IPS DF 19.7 (cell line): Measurements from ENCODE around the gene TRAPPC8.
"Not testable (repeated sequence)": the region's sequence is repeated elsewhere in the genome, so short reads cannot be mapped to it uniquely, and the experiment has no call there.

Experiments used
- DNase-seq: peaks from one replicate; pipeline ENCODE4 v3.0.0-alpha.2; 2013; ENCODE audit warnings: low read depth, low spot score

Gene TRAPPC8

DNA sequence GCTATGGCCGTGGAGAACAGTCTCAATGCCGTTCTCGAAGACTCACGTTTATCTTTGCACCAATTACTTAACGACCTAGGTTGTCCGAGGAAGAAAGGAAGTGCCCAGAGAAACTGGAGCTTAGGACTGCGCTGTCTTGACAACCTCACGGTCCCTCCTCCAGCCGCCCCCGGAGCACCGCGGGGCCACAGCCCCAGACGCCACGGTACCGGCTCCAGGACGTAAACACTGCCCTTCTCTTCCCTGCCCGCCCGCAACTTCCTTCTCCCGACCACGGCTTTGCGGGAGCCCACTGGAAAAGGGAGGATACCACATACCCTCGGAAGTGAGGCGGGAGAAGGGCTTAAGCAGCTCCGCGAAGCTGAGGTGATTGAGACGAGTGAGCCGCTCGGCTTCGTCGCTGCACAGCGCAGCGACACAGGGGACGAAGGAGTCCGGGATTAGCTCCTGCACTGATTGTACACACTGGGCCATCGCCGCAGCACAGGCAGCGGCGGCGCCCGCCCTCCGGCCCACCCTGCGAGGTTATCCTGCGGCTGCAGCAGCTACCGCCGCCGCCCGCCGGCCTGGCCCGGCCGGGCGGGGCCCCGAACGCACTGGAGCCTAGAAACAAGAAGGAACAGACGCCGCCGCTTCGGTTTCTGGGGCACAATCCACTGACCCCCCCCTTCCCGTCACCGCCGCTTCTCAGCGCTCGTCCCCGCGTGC, 483 bp downstream of the TRAPPC8 start:
- no peak for DNase-seq

DNA sequence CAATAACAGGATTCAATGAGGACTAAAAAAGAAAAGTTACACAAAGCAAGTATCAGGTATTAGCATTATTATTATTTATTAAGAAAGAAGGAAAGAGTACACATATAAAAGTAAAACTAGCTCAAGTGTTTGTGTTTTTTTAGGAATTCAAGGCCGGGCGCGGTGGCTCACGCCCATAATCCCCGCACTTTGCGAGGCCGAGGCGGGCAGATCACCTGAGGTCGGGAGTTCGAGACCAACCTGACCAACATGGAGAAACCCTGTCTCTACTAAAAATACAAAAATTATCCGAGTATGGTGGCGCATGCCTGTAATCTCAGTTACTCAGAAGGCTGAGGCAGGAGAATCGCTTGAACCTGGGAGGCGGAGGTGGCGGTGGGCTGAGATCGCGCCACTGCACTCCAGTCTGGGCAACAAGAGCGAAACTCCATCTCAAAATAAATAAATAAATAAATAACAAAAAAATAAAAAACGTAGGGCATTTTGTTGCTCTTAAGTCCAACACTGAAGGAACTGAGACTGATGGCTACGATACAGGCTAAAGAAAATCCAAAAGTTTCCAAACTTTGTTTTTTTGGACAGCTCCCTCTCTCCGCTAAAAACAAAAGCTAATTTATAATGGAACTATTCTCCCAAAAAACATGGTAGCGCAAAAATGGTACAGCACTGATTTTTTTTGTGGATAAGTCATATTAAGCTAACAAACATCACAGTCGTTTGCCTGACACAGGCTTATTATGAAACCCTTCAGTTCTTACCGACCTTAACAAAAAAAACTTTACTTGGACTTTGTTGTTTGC, 1.7 kb downstream of the TRAPPC8 start:
- DNase-seq, result no peak

DNA sequence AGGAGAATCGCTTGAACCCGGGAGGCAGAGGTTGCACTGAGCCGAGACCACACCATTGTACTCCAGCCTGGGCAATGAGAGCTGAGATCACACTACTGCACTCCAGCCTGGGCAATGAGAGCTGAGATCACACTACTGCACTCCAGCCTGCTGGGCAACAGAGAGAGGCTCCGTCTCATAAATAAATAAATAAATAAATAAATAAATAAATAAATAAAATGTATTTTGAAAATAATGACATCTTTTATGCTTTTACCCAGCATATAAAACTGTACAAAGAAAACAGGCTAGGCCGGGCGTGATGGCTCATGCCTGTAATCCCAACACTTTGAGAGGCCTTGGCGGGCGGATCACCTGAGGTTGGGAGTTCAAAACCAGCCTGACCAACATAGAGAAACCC, 8.2 kb downstream of the TRAPPC8 start:
- not testable (repeated sequence) for DNase-seq

DNA sequence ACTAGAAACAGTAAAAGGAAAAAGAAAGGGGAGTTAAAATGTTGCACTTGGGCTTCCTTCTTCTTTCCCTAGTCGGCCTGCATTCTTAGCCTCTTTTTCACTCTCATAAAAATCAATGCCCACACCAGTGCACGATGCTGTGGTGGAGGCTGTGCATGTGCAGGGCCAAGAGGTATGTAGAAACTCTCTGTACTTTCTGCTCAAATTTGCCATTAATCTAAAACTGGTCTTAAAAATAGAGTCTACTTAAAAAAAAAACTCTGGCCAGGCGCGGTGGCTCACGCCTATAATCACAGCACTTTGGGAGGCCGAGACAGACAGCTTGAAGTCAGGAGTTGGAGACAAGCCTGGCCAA, 11.1 kb downstream of the TRAPPC8 start:
- no peak for DNase-seq

DNA sequence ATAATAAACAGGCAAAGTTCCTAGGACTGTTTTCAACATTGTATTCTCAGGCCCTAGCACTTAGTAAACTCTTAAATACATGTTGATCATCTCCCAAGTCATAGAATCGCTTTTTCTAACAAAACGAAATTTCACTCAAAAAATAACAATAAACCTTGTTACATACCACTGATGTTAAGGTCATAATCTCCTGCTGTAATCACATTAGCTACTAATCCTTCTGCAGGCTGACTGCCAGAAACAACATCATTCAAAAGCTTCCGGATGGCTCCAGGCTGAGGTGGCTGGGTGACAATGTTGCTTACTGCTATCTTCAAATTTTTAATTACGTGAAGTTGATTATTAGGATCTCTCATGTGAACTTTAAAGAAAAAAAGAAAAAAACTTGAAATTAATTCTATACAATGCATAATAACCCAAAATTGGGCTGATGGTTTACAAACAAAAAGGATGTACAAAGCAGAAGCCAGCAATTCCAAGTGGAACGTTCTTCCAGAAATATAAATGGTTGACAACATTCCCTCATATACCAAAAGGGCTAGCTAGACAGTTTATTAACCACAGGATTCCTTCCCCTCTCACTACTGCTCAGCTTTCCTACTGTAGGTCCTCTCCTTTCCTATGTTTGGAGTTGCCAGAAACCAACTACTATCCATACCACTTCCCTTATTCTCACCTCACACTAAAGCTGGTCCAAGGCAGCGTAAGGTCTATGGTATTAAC, 11.6 kb downstream of the TRAPPC8 start:
- DNase-seq, result no peak

DNA sequence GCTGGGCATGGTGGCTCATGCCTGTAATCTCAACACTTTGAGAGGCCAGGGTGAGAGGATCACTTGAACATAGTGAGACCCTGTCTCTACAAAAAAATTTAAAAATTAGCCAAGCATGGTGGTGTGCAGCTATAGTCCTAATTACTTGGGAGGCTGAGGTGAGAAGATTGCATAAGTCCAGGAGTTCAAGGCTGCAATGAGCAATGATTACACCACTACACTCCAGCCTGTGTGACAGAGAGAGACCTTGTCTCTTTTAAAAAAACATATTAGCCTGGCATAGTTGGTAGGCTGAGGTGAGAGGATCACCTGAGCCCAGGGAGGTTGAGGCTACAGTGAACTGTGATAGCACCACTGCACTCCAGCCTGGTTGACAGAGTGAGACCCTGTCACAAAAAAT, 13.7 kb downstream of the TRAPPC8 start:
- DNase-seq, result no peak

DNA sequence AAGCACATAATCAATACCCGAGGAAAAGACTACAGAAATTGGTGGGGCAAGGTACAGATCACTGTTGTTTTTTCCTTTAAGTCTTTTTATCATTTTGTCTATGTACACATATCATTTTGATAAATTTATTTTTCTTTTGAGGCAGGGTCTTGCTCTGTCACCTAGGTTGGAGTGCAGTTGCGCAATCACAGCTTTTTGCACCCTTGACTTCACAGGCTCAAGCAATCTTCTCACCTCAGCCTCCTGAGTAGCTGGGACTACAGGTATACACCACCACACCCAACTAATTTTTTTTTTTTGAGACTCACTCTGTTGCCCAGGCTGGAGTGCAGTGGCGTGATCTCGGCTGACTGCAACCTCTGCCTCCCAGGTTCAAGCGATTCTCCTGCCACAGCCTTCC, 15.9 kb downstream of the TRAPPC8 start:
- not testable (repeated sequence) for DNase-seq

DNA sequence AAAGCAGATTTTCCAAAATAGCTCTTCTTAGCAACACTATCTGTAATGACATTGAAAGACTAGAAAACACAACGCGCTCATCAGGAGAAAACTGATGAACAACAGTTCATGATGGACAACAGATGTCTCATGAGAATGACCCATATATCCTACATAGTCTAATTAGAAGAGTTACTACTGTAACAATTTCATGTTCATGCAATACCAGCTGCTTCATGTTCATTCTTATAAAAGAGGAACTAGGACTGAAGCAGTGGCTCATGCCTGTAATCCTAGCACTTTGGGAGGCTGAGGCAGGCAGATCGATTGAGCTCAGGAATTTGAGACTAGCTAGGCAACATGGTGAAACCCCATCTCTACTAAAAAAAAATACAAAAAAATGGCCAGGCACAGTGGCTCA, 22.7 kb downstream of the TRAPPC8 start:
- DNase-seq, result no peak

DNA sequence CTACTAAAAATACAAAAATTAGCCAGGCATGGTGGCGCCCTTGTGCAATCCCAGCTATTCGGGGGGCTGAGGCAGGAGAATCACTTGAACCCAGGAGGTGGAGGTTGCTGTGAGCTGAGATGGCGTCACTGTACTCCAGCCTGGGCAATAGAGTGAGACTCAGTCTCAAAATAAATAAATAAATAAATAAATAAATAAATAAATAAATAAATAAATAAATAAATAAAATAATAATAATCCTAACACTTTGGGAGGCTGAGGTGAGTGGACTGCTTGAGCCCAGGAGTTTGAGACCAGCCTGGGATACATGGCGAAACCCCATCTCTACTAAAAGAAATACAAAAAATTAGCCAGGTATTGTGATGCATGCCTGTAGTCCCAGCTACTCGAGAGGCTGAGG, 23.6 kb downstream of the TRAPPC8 start:
- not testable (repeated sequence) for DNase-seq

DNA sequence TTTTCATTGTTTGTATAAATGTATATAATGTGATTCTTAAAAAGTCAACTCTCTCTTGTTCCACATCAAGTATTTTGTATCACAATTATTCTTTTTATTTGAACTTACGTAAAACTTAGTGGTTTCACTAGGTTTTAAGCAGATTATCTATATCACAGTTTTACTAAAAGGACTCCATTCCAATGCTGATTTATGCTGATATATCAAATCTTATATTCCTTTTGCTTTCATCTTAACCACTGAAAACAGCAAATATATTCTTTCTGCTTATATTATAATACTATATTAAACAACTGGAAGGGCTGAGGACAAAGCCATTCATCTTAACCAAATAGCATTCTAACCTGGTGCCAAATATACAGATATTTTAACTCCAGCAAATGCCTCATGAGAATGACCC, 24.2 kb downstream of the TRAPPC8 start:
- no peak for DNase-seq

DNA sequence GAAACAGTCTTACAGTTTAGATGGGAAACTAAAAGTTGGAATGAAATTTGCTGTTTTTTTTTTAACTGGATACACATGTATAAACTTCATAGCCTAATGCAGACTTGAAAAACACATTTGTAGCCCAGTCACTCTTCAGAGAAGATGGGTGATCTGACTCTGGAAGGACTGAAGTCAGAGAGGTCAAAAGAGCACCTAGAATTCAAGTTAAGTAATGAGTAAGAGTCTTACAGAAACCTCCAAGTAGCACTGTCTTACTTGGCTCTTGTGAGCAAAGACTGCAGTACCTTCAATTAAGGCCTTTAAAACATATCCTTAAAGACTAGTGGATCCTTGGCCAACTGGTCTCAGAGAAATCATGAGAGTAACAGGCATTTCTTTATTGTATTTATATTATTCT, 41.9 kb downstream of the TRAPPC8 start:
- DNase-seq, result no peak

DNA sequence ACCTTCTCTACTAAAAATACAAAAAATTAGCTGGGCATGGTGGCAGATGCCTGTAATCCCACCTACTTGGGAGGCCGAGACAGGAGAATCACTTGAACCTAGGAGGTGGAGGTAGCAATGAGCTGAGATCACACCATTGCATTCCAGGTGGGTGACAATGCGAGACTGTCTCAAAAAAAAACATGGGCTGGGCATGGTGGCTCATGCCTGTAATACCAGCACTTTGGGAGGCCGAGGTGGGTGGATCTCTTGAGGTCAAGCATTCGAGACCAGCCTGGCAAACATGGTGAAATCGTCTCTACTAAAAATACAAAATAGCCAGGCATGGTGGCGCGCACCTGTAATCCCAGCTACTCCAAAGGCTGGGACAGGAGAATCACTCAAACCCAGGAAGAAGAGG, 43.2 kb downstream of the TRAPPC8 start:
- DNase-seq, result not testable (repeated sequence)

DNA sequence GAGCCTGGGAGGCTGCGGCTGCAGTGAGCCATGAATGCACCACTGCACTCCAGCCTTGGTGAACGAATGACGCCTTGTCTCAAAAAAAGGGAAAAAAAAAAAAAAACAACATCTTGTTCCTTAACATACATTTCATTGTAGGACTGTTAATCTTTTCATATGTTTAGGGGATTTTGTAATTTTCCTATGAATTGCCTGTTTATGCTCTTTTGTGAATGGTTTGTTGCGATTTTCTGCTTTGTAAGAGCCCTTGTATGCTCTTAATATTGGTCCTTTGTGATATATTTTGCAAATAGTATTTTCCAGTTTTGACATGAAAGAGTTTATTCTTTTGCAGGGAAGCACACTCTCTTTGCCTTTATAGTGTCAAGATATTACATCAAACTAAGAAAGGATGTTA, 50.0 kb downstream of the TRAPPC8 start:
- no peak for DNase-seq

DNA sequence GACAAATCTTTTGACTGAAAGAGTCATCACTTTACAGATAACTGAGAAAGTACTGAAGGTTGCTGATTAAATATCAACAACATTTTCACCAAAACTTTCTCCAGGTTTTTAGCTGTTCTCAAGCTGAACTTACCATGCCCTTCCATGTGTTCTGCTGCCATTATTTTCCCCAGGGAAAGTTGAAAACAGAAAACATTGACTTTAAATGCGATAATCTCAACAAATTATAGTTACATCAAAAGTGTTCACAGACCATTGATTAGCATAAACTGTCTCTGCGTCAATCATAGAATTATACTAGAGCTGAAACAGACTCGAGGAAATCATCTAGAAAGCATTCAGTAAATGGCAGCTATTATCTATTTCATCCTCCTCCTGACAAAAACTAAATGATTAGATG, 51.4 kb downstream of the TRAPPC8 start:
- DNase-seq, result no peak

DNA sequence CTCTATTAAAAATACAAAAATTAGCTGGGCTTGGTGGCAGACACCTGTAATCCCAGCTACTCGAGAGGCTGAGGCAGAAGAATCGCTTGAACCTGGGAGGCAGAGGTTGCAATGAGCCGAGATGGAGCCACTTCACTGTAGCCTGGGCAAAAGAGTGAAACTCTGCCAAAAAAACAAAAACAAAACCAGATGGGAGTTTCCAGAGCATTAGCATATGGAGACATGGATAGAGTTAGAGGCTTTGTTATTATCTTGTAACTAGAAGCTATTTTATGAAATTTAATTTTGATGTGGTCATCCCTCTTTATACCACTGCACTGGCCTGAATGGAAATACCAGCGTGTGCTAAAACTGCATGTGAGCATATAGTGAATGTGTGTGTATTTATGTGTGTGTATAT, 58.9 kb downstream of the TRAPPC8 start:
- DNase-seq, result no peak

DNA sequence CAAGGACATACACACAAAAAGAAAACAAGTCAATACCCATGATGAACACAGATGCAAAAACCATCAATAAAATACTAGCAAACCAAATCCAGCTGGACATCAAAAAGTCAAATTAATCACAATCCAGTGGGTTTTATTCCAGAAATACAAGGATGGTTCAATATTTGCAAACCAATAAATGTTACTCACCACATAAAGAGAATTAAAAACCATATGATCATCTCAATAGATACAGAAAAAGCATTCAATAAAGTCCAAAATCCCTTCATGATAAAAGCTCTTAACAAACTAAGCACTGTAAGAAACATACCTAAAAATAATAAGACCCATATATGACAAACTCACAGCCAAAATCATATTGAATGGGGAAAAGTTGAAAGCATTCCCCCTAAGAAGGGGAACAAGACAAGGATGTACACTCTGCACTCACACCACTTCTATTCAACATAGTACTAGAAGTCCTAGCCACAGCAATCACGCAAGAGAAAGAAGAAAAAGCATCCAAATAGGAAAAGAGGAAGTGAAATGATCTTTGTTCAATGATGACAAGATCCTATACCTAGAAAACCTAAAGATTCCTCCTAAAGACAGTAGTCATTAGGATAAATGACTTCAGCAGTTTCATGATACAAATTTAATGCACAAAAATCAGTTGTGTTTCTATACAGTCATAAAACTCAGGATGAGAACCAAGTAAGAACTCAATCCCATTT, 62.6 kb downstream of the TRAPPC8 start:
- no peak for DNase-seq

DNA sequence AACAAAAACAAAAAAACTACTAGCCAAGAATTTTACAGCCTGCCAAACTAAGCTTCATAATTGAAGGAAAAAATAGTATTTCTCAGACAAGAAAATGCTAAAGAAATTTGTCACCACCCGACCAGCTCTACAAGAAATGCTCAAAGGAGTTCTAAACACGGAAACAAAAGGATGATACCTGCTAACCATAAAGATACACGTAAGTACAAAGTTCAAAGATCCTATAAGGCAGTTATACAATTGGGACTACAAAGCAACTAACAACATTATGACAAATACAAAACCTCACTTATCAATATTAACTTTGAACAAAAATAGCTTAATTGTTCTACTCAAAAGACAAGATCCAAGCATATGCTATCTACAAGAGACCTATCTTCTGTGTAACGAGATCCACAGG, 64.6 kb downstream of the TRAPPC8 start:
- no peak for DNase-seq

DNA sequence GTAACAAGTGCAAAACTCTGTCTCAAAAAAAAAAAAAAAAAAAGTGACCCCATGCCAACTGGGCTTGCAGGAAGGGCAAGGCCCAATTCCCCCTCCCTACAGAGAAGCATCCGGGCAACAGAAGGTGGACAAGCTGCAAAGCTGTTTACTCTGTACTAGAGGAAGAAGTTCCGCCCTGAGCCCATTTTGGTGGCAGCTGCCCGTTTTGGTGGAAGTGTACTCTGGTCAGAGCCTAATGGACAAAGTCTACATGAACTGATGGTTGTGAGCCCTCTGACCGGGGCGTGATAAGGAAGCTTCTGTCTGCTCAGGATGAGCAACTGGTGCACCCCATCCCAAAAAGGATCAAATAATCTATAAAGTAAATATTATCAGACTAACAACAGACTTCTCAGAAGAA, 65.0 kb downstream of the TRAPPC8 start:
- DNase-seq, result no peak

DNA sequence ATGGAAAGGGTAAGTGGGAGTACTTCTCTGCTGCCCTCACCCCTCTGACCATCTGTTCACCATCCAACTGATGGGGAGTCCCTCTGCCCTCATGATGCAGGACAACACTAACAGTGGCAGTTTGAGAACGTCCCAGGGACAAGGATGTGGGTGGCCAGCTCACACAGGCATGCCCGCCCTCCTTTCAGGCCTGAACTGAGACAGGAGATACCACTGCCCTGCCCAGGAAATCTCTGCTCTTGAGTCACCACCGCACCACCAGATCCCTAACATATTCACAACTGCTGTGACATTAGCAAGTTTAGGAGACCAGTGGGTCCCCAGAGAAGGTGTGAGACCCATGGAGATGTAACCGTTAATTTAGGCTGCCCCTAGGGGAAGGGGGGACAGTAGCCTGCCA, 66.2 kb downstream of the TRAPPC8 start:
- DNase-seq, result no peak

DNA sequence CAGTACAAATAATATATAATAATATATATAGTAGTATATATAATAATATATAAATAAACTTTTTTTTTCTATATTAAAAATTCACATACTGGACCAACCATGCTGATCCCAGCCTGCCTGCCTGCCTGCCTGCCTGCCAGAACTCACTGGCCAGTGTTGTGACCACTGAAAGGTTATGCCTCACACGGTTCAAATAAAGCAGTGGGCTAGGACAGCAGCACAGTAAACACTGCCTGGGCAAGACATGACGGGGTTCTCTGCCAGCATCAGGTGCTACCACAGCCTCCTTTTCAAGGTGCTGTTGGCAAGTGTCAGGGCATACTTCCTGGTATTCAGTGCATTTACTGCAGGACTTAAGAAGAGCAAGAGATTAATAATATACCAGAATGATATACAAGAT, 67.6 kb downstream of the TRAPPC8 start:
- DNase-seq, result no peak

DNA sequence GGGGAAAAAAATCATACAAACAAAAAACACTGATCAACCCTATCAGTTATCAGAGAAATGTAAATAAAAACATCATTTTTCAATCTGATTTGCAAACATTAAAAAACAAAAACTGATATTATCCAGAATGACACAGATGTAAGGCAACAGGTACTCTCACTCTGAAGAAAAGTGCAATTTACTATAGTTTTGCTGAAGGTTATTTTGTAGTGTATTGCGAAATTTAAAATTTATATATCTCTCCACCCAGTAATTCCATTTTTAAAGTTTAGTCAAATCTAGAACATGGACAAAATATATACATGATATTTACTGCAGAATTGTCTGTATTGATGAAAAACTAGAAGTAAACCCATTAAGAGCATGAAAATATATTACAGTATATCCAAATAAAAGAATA, 79.8 kb downstream of the TRAPPC8 start:
- DNase-seq, result no peak

DNA sequence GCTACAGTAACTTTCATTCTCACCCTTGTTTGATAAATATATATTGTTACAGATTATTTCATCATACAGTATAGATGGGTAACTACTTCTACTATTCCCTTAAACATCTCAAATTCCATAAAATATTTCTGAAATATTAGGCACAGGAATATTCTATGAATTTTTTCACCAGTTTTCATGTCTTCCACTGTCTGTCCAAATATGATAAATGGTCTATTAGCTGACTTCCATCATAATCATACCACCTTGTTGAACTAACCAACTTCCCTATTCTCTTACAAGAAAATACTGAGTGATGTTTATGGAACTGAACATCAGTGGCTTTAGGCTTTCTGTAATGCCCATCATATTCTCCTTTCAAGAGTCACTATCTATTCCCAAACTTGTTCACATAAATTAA, 82.4 kb downstream of the TRAPPC8 start:
- no peak for DNase-seq
